Small intestine (tissue), 7 donors: ENCODE data around the gene PLD2. TPM values are rescaled to one million over a fixed set of nuclear protein-coding genes. Genes with fewer than 3 reads are reported as not detected.
A peak's percentile ranks its signal among the peaks of the same experiment; 100 is the strongest.

Source experiments
- DNase-seq, 2 donors: peaks; one replicate each; pipeline versions ENCODE4 v3.0.0 to v3.0.0-alpha.2; 2013
- FAIRE-seq: peaks from 2 replicates; lab custom pipeline; 2012; peaks lifted over from hg19 to GRCh38; lab: Jason Lieb, UNC
- H3K27ac ChIP-seq, 3 donors: one replicate each; pipeline ENCODE4 v1.5.1; 2013; ENCODE audit warnings: low read length in 2 of 3, mild to moderate bottlenecking in 2 of 3, control low read depth in 1 of 3, inconsistent platforms in 1 of 3, low read depth in 1 of 3, moderate library complexity in 1 of 3
- H3K27me3 ChIP-seq, 3 donors: one replicate each; pipeline ENCODE4 v1.6.1; 2013; ENCODE audit warnings: low read length in 3 of 3, inconsistent platforms in 1 of 3; ENCODE audit not compliant: control insufficient read depth in 3 of 3, insufficient read depth in 3 of 3
- H3K36me3 ChIP-seq, 3 donors: one replicate each; pipeline ENCODE4 v1.6.1; 2013; ENCODE audit warnings: low read length in 3 of 3, inconsistent platforms in 1 of 3, low read depth in 1 of 3, mild to moderate bottlenecking in 1 of 3, moderate library complexity in 1 of 3; ENCODE audit not compliant: control insufficient read depth in 3 of 3, insufficient read depth in 2 of 3
- H3K4me1 ChIP-seq, 3 donors: one replicate each; pipeline ENCODE4 v1.6.1; 2013; ENCODE audit warnings: low read length in 2 of 3, inconsistent platforms in 1 of 3, low read depth in 1 of 3, mild to moderate bottlenecking in 1 of 3, moderate library complexity in 1 of 3; ENCODE audit not compliant: control insufficient read depth in 3 of 3, insufficient read depth in 2 of 3
- H3K4me3 ChIP-seq, 3 donors: one replicate each; pipeline ENCODE4 v1.5.1; 2013; ENCODE audit warnings: low read length in 3 of 3, control low read depth in 1 of 3, inconsistent platforms in 1 of 3, low read depth in 1 of 3, mild to moderate bottlenecking in 1 of 3, moderate library complexity in 1 of 3
- H3K9me3 ChIP-seq, 2 donors: one replicate each; pipeline ENCODE4 v1.6.1; 2013; ENCODE audit warnings: low read depth in 1 of 2, low read length in 1 of 2; ENCODE audit not compliant: control insufficient read depth in 2 of 2, insufficient read depth in 1 of 2
- WGBS, 3 donors: extraction: QIAGEN DNeasy Blood & Tissue Kit; methylation state at CpG; one replicate each; pipeline ENCODE4 v1.1.7; 2013; 5-methylcytosine and 5-hydroxymethylcytosine counted together
- polyA plus RNA-seq, 4 donors: library from polyadenylated mRNA; stranded (reverse) in 3 of 4; unstranded in 1 of 4; fragments of 200-250 nt in 3 of 4; fragments of 120-200 nt in 1 of 4; gene quantifications; one replicate each; pipeline versions ENCODE4 v1.2.1 to v1.2.3, GENCODE V29; 2013
- donor health status: healthy with polysubstance abuse.
- donor health status: control.
- donor health status: control.
- donor health status: Bipolar disorder and iron deficiency.
- donor health status: healthy.

The PLD2 gene
- polyA plus RNA-seq, 4 donors: 9.2 to 18.8 (median 10.7) TPM

- FAIRE-seq: no peak
- peak within 1 kb of the TSS in 2 of 3 donors; percentile 27 to 68 for H3K4me3 ChIP-seq
Measured at GRCh38 chr17:4771519-4772234, 35.3 kb upstream of the PLD2 start, which contains the start of gene TM4SF5. TSS of gene TM4SF5 (plus strand) at chr17:4771886. CDS start at chr17:4771923, 37 bp downstream.

GRCh38 chr17:4772235-4772613 is 34.7 kb upstream of the PLD2 start:
- Histone ChIP-seq H3K4me3 (peak overlapping the region in 2 of 3 donors; percentile 27 to 68), H3K27ac (peak overlapping the region; percentile 82 to 93 (median 90)), H3K27me3 (peaks cover 0 to 2% (median 0%) of the 10 kb centered on the region in 3 donors), H3K36me3 (no peaks in the 10 kb centered on the region), H3K9me3 (no peaks in the 10 kb centered on the region), H3K4me1 (peaks cover 0 to 26% (median 7%) of the 10 kb centered on the region in 3 donors)
- DNase-seq: peak; percentile 72 to 85
- FAIRE-seq: no peak
- 27 to 56% (median 33%) methylated on average over 10 of the region's 10 CpGs for WGBS, 3 donors

More at GRCh38 chr17:4771519-4772234, 35.3 kb upstream of the PLD2 start, which contains the start of gene TM4SF5:
- peaks cover 0 to 26% (median 7%) of the 10 kb centered on the region in 3 donors for H3K4me1 ChIP-seq
- peaks cover 0 to 2% (median 0%) of the 10 kb centered on the region in 3 donors for H3K27me3 ChIP-seq
- H3K9me3 ChIP-seq: no peaks in the 10 kb centered on the region
- DNase-seq: peak; percentile 96 to 99
- WGBS, 3 donors: 14 to 42% (median 20%) methylated on average over 13 of the region's 13 CpGs
- no peaks in the 10 kb centered on the region for H3K36me3 ChIP-seq
- H3K27ac ChIP-seq: peak within 1 kb of the TSS; percentile 82 to 93 (median 90)

GRCh38 chr17:4777969-4778760 is 28.8 kb upstream of the PLD2 start:
- FAIRE-seq (no peak), DNase-seq (no peak)
- H3K36me3 ChIP-seq: peaks cover 0 to 12% (median 0%) of the 10 kb centered on the region in 3 donors
- 75 to 87% (median 79%) methylated on average over 9 of the region's 9 CpGs for WGBS, 3 donors
- H3K4me1 ChIP-seq: peaks cover 0 to 16% (median 1%) of the 10 kb centered on the region in 3 donors
- no peak overlapping the region for H3K4me3 ChIP-seq
- no peak overlapping the region for H3K27ac ChIP-seq
- H3K27me3 ChIP-seq: peaks cover 0 to 7% (median 5%) of the 10 kb centered on the region in 3 donors
- H3K9me3 ChIP-seq: peaks cover 0 to 6% of the 10 kb centered on the region in 2 donors

GRCh38 chr17:4780325-4780955 is 26.5 kb upstream of the PLD2 start:
- peak overlapping the region in 2 of 3 donors; percentile 47 to 63 for H3K27ac ChIP-seq
- FAIRE-seq: no peak
- H3K4me3 ChIP-seq: no peak overlapping the region
- H3K36me3 ChIP-seq: peaks cover 0 to 12% (median 0%) of the 10 kb centered on the region in 3 donors
- H3K9me3 ChIP-seq: peaks cover 0 to 6% of the 10 kb centered on the region in 2 donors
- H3K4me1 ChIP-seq: peaks cover 0 to 19% (median 0%) of the 10 kb centered on the region in 3 donors
- 61 to 76% (median 62%) methylated on average over 11 of the region's 11 CpGs for WGBS, 3 donors
- peak; percentile 73 to 86 for DNase-seq
- H3K27me3 ChIP-seq: peaks cover 0 to 30% (median 5%) of the 10 kb centered on the region in 3 donors

- H3K27me3 ChIP-seq: peaks cover 0 to 46% (median 10%) of the 10 kb centered on the region in 3 donors
- DNase-seq: no peak
- no peak for FAIRE-seq
- no peak overlapping the region for H3K27ac ChIP-seq
- peaks cover 0 to 6% of the 10 kb centered on the region in 2 donors for H3K9me3 ChIP-seq
- peaks cover 0 to 12% (median 0%) of the 10 kb centered on the region in 3 donors for H3K36me3 ChIP-seq
- H3K4me3 ChIP-seq: no peak overlapping the region
- WGBS, 3 donors: 49 to 88% (median 76%) methylated on average over 28 of the region's 28 CpGs
- H3K4me1 ChIP-seq: peaks cover 0 to 36% (median 10%) of the 10 kb centered on the region in 3 donors
Measured at GRCh38 chr17:4782652-4783051, 24.3 kb upstream of the PLD2 start.

- FAIRE-seq (no peak), DNase-seq (peak in 1 of 2 donors; percentile 74)
- H3K27me3 ChIP-seq: peaks cover 0 to 46% (median 10%) of the 10 kb centered on the region in 3 donors
- peaks cover 0 to 12% (median 0%) of the 10 kb centered on the region in 3 donors for H3K36me3 ChIP-seq
- 18 to 76% (median 62%) methylated on average over 57 to 61 of the region's 61 CpGs for WGBS, 3 donors
- H3K4me1 ChIP-seq: peaks cover 0 to 37% (median 10%) of the 10 kb centered on the region in 3 donors
- H3K9me3 ChIP-seq: peaks cover 0 to 6% of the 10 kb centered on the region in 2 donors
- H3K4me3 ChIP-seq: peak overlapping the region in 1 of 3 donors; percentile 6
- H3K27ac ChIP-seq: no peak overlapping the region
Measured at GRCh38 chr17:4785311-4786105, 21.4 kb upstream of the PLD2 start.

GRCh38 chr17:4786106-4786511 is 20.8 kb upstream of the PLD2 start, which contains the start of gene VMO1:
TSS of gene VMO1 (minus strand) at chr17:4786364. CDS start at chr17:4786352, 12 bp downstream.
- H3K4me1 ChIP-seq: peaks cover 0 to 38% (median 10%) of the 10 kb centered on the region in 3 donors
- DNase-seq (peak in 1 of 2 donors; percentile 43), FAIRE-seq (no peak)
- H3K27me3 ChIP-seq: peaks cover 0 to 46% (median 10%) of the 10 kb centered on the region in 3 donors
- H3K36me3 ChIP-seq: peaks cover 0 to 12% (median 0%) of the 10 kb centered on the region in 3 donors
- H3K9me3 ChIP-seq: peaks cover 0 to 6% of the 10 kb centered on the region in 2 donors
- peak within 1 kb of the TSS; percentile 12 to 99 (median 98) for H3K27ac ChIP-seq
- peak within 1 kb of the TSS in 1 of 3 donors; percentile 6 for H3K4me3 ChIP-seq
- WGBS, 3 donors: 13 to 68% (median 59%) methylated on average over 24 of the region's 24 CpGs
